GM12873 (cell line): ENCODE measurements around the gene B4GALT5.

Experiments used
- TF ChIP-seq, protein P1 (sequence below): IDR thresholded peaks from 2 replicates; pipeline ENCODE4 v1.5.1; 2012; ENCODE audit warnings: low read depth, mild to moderate bottlenecking, moderate library complexity, low read length, control low read depth; ENCODE audit not compliant: insufficient read depth; ENCODE audit errors: missing control alignments

The B4GALT5 gene

DNA sequence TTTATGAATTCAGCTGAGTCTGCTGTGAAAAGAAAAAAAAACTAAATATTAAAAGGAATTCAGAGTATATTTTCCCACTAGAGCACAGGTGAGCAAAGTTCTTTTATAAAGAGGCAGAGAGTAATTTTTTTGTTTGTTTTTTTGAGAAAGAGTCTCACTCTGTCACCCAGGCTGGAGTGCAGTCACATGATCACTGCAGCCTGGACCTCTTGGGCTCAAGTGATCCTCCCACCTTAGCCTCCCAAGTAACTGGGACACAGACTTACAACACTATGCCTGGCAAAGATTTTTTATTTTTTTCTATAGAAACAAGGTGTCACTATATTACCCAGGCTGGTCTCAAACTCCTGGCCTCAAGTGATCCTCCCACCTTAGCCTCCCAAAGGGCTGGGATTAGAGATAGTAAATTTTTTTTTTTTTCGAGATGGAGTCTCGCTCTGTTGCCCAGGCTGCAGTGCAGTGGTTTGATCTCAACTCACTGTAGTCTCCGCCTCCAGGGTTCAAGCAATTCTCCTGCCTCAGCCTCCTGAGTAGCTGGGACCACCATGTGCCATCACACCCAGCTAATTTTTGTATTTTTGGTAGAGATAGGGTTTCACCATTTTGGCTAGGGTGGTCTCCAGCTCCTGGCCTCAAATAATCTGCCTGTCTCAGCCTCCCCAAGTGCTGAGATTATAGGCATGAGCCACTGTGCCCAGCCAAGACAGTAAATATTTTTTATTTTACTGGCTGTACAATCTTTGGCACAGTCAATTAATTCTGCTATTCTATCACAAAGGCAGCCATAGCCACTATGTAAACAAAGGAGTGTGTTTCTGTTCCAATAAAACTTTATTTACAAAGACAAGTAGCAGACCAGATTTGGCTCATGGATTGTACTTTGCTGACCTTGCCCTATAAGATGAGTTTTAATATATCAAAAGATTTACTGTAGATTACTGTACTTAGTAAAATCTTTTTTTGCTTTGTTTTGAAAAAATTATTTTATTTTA, 14.5 kb upstream of the B4GALT5 start:
- TF ChIP-seq, protein P1, sequence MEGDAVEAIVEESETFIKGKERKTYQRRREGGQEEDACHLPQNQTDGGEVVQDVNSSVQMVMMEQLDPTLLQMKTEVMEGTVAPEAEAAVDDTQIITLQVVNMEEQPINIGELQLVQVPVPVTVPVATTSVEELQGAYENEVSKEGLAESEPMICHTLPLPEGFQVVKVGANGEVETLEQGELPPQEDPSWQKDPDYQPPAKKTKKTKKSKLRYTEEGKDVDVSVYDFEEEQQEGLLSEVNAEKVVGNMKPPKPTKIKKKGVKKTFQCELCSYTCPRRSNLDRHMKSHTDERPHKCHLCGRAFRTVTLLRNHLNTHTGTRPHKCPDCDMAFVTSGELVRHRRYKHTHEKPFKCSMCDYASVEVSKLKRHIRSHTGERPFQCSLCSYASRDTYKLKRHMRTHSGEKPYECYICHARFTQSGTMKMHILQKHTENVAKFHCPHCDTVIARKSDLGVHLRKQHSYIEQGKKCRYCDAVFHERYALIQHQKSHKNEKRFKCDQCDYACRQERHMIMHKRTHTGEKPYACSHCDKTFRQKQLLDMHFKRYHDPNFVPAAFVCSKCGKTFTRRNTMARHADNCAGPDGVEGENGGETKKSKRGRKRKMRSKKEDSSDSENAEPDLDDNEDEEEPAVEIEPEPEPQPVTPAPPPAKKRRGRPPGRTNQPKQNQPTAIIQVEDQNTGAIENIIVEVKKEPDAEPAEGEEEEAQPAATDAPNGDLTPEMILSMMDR: no peak

DNA sequence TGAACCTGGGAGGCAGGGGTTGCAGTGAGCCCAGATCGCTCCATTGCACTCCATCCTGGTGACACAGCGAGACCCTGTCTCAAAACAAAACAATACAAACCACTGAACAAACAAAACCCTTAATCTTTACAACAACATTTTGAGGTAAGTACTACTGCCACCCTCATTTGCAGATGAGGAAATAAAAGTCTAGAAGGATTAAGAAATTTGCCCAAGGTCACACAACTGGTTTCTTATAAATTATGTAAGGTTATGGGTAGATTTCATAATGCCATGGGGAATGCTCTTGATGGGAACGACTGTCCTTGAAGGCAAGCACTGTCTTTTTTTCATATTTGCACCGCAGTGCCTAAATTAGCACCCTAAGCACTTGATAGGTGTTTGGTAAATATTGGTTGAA, 13.8 kb upstream of the B4GALT5 start:
- TF ChIP-seq, protein P1: no peak

DNA sequence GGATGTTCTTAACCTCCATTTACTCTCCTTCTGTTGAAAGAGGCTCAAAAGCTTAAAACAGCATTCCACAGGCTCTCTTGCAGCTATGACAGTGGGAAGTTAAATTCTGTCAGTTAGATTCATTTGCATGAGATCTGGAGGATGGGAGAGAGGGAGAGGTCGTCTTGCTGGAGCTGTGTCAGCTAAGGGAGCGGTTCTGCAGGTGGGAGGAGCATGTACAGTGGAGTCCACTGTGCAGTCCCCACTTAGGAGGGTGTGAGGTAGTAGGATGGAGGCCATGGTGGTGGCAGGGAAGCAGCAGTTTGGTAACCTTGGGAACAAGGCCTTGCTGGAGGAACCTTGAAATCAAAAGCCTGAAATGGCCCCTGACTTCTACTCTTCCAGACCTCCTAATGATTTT, 12.0 kb upstream of the B4GALT5 start:
- TF ChIP-seq, protein P1: no peak

DNA sequence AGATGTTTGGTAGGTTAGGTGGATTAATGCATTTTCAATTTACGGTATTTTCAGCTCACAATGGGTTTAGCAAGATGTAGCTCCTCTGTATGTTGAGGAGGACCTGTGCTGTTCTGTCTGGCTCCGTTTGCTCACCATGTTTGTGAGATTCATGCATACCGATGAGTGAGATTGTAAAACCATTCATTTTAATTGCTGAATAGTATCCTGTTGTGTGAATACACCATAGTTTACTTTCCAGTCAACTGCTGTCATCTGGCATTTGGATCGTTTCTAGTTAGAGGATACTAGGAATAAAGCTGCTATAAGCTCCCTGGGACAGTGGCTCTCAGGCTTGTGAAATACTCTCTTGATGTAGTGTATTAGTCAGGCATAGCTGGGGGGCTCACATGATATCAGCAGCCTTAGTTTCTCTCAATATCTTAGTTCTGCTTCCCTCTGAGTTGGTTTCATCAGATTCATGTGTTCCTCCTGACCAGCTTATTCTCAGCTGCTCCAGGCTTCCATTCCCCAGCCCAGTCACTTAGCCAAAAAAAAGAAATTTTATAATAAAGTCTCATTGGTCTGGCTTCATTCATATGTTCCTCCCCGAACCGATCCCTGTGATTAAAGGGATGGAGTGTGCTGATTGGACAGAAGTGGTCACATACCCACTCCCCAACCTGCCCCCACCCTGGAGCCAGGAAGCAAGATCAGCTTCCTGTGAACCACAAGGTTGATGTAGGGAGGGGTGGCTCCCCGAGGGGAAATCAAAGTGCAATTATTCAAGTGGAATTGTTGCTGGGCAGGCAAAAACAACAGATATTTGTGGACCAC, 10.9 kb upstream of the B4GALT5 start:
- TF ChIP-seq, protein P1: no peak

DNA sequence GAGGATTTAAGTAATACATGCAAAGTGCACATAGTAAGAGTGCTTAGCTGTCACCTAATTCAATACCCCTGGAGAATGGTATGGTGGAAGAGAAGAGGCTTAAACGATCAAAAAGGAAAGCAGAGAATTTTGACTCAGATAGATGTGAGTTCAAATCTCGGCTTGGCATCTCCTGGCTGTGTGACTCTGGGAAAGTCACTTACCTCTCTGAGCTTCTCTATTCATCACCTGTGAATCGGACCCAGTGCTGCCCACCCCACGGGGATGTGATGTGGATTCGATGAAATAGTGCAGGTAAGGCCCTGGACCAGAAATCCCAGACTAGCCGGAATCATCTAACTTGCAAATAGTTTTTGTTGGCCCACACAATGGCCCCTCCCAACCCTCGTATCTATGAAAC, 1.8 kb upstream of the B4GALT5 start:
- TF ChIP-seq, protein P1: no peak

DNA sequence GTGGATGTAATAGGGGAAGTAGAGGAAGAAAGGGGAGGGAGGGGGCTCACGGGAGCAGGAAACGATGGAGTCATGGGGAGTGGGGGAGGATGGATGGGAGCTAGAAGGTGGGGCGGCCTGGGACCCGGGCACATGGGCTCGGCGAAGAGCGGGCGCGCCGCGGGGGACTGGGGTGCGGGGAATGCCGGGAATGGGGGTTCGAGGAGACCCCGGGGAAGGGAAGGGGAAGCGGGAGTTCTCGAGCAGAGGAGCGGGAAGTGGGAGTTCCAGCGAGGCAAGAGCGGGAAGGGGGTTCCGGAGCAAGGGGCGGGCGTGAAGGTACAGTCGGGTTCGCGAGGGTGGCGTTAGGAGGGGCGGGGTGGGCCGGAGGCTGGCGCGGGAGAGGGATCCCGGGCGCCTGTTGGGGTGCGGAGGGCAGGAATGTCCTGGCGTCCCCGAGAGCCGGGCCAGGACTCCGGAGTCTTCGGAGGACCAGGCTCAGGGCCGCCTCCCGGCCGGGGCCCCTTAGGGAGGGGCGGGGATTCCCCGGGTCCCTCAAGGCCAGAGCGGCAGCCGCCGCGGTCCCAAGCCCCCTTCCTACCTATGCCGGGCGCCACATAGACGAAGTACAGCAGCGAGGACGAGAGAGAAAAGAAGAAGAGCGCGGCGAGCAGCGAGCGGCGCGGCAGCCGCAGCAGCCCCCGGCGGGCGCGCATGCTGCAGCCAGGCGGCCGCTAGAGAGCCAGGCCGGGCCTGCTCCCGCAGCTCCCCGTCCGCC, 504 bp downstream of the B4GALT5 start:
- TF ChIP-seq, protein P1: no peak
